Testis (tissue), 3 donors: ENCODE measurements around the gene GSTT2. TPM values are rescaled to one million over a fixed set of nuclear protein-coding genes. Genes with fewer than 3 reads are reported as not detected.

Experiments
- DNase-seq: peaks from one replicate; pipeline ENCODE4 v3.0.0-alpha.2; 2019
- H3K27ac ChIP-seq, 2 donors: fragments of 200-600 bp; sonication (generic); one replicate each; pipeline ENCODE4 v1.5.1; 2019
- H3K27me3 ChIP-seq: fragments of 200-600 bp; sonication (generic); one replicate; pipeline ENCODE4 v1.5.1; 2019
- H3K36me3 ChIP-seq: fragments of 200-600 bp; sonication (generic); one replicate; pipeline ENCODE4 v1.5.1; 2017; ENCODE audit warnings: low read depth; ENCODE audit errors: missing control alignments
- H3K4me1 ChIP-seq: fragments of 200-600 bp; sonication (generic); one replicate; pipeline ENCODE4 v1.5.1; 2019
- H3K4me3 ChIP-seq, 2 donors: fragments of 200-600 bp; sonication (generic); one replicate each; pipeline ENCODE4 v1.5.1; 2017 to 2019
- H3K9me3 ChIP-seq: fragments of 200-600 bp; sonication (generic); one replicate; pipeline ENCODE4 v1.5.1; 2017
- CTCF ChIP-seq, 3 experiments: fragments of 450-650 bp in 2 of 3; fragments of 200-600 bp in 1 of 3; sonication (generic) in 1 of 3; IDR thresholded peaks; one replicate each; pipeline ENCODE4 v1.5.1; 2016 to 2019; ENCODE audit warnings: antibody characterized with exemption in 3 of 3, mild to moderate bottlenecking in 2 of 3, moderate library complexity in 1 of 3
- POLR2A ChIP-seq: fragments of 450-650 bp; IDR thresholded peaks from one replicate; pipeline ENCODE4 v1.6.1; 2017; ENCODE audit warnings: antibody characterized with exemption, mild to moderate bottlenecking, moderate library complexity
- WGBS, 2 donors: methylation state at CpG; one replicate each; pipeline ENCODE4 v1.1.5; 2018; 5-methylcytosine and 5-hydroxymethylcytosine counted together
- intact Hi-C: fragments of 100-400 bp; cut with DNase I; formaldehyde crosslinking; loops from one replicate; pipeline ENCODE4 v1.15.1; 2023; ENCODE audit warnings: low total_unique reads
- polyA plus RNA-seq: library from polyadenylated mRNA; stranded (reverse); fragments of 350-450 nt; fragmentation: Illumina TruSeq; extraction: RNeasy Lipid Tissue Mini Kit (QIAGEN cat#74804); gene quantifications from one replicate; pipeline ENCODE4 v1.2.3, GENCODE V29; 2014; ENCODE audit warnings: low read depth, low replicate concordance; ENCODE audit not compliant: insufficient read depth
- total RNA-seq, 2 donors: library from RNA; depleted of rRNA; stranded (reverse); fragments of >200 nt; gene quantifications; one replicate each; pipeline ENCODE4 v1.2.3, GENCODE V29; 2016

GSTT2 gene
- total and polyA plus RNA-seq, 3 donors from 2014 or later, result 0.68 TPM; not detected in 2

GRCh38 chr22:24026733-24027132, 46.8 kb downstream of the GSTT2 start:
- Histone ChIP-seq H3K9me3 (no peaks in the 10 kb centered on the region), H3K27me3 (no peaks in the 10 kb centered on the region), H3K4me3 (no peak overlapping the region), H3K27ac (no peak overlapping the region), H3K36me3 (no peaks in the 10 kb centered on the region), H3K4me1 (peaks cover 3% of the 10 kb centered on the region)
- intact Hi-C loops, result no loop called here
- no peak for DNase-seq
- TF ChIP-seq POLR2A (no peak), CTCF (IDR thresholded peaks at IDR 0.05) (no peak)
- 87 to 93% methylated on average over 3 of the region's 3 CpGs for WGBS, 2 donors

- no peaks in the 10 kb centered on the region for H3K27me3 ChIP-seq
- H3K9me3 ChIP-seq, result no peaks in the 10 kb centered on the region
- H3K36me3 ChIP-seq, result no peaks in the 10 kb centered on the region
- no peak overlapping the region for H3K27ac ChIP-seq
- TF ChIP-seq POLR2A (no peak), CTCF (IDR thresholded peaks at IDR 0.05) (no peak)
- H3K4me3 ChIP-seq, result no peak overlapping the region
- DNase-seq, result no peak
- WGBS, 2 donors, result 93 to 94% methylated on average over 3 of the region's 3 CpGs
- H3K4me1 ChIP-seq, result peaks cover 1% of the 10 kb centered on the region
- intact Hi-C loops, result no loop called here
Measured at GRCh38 chr22:24027389-24027975, 47.5 kb downstream of the GSTT2 start.

- Histone ChIP-seq H3K27ac (no peak overlapping the region), H3K4me3 (no peak overlapping the region), H3K4me1 (no peaks in the 10 kb centered on the region), H3K36me3 (no peaks in the 10 kb centered on the region), H3K27me3 (no peaks in the 10 kb centered on the region), H3K9me3 (no peaks in the 10 kb centered on the region)
- WGBS, 2 donors, result 81 to 84% methylated on average over 2 of the region's 2 CpGs
- DNase-seq, result no peak
- intact Hi-C loops, result no loop called here
- TF ChIP-seq CTCF (IDR thresholded peaks at IDR 0.05) (no peak), POLR2A (no peak)
Measured at GRCh38 chr22:24027991-24028390, 48.1 kb downstream of the GSTT2 start.

- DNase-seq, result no peak
- no peaks in the 10 kb centered on the region for H3K27me3 ChIP-seq
- H3K36me3 ChIP-seq, result no peaks in the 10 kb centered on the region
- no peaks in the 10 kb centered on the region for H3K9me3 ChIP-seq
- H3K27ac ChIP-seq, result no peak overlapping the region
- intact Hi-C loops, result no loop called here
- no peak overlapping the region for H3K4me3 ChIP-seq
- no peaks in the 10 kb centered on the region for H3K4me1 ChIP-seq
- no peak for TF ChIP-seq CTCF (IDR thresholded peaks at IDR 0.05)
- no peak for TF ChIP-seq POLR2A
- WGBS, 2 donors, result 53 to 66% methylated on average over 2 of the region's 2 CpGs
Measured at GRCh38 chr22:24028533-24028932, 48.6 kb downstream of the GSTT2 start.

GRCh38 chr22:24029304-24029703, 49.4 kb downstream of the GSTT2 start:
- H3K4me3 ChIP-seq, result no peak overlapping the region
- intact Hi-C loops, result no loop called here
- H3K4me1 ChIP-seq, result no peaks in the 10 kb centered on the region
- DNase-seq, result no peak
- WGBS, 2 donors, result 87 to 100% methylated on average over 3 of the region's 3 CpGs
- H3K27me3 ChIP-seq, result no peaks in the 10 kb centered on the region
- TF ChIP-seq POLR2A (no peak), CTCF (IDR thresholded peaks at IDR 0.05) (no peak)
- no peak overlapping the region for H3K27ac ChIP-seq
- H3K9me3 ChIP-seq, result no peaks in the 10 kb centered on the region
- no peaks in the 10 kb centered on the region for H3K36me3 ChIP-seq
